ENCODE measurements around the gene DACT2. TPM values are rescaled to one million over a fixed set of nuclear protein-coding genes. Genes with fewer than 3 reads are reported as not detected.

Gene DACT2
- total and polyA plus RNA-seq, 10 of the 15 experiments (the other 5 are each of a cell fraction or from before 2014, with no cell fraction given) = not detected

- no peak for DNase-seq (ENCODE audit: low read depth, low spot score)
- no peak for ATAC-seq
- in situ Hi-C loops (cut with MboI) = no loop called here
- POLR2A ChIA-PET = no interaction called here
- H3K36me3 ChIP-seq (ENCODE audit: control insufficient read depth in 2 of 2, insufficient read depth in 2 of 2, low read length in 1 of 2) = no peaks in the 10 kb centered on the region
- no peak overlapping the region for H2AFZ ChIP-seq (ENCODE audit: control insufficient read depth, low read depth, low read length)
- no peak for FAIRE-seq
- RAD21 ChIA-PET (ENCODE audit: unreplicated experiment) = no interaction called here
- H4K20me1 ChIP-seq (ENCODE audit: control insufficient read depth, insufficient read depth) = no peaks in the 10 kb centered on the region
- H3K9ac ChIP-seq (ENCODE audit: control insufficient read depth, insufficient read depth, low read length) = no peak overlapping the region
- no peak overlapping the region for H3K4me2 ChIP-seq (ENCODE audit: control insufficient read depth, insufficient read depth)
- CTCF ChIA-PET = no interaction called here
- no TSS peak for BruUV-seq (replicated peaks)
- WGBS (ENCODE audit: insufficient coverage, insufficient replicate concordance, low lambda C conversion rate, missing lambda C conversion rate) = 3% methylated on average over 7 of the region's 7 CpGs
- no peaks in the 10 kb centered on the region; the same call in 2 of the 3 replicates for H3K9me3 ChIP-seq (replicated peaks; ENCODE audit: control insufficient read depth, insufficient read depth, low read length)
- no peaks in the 10 kb centered on the region for H3K4me1 ChIP-seq (ENCODE audit: control insufficient read depth, insufficient read depth, low read length)
- no peaks in the 10 kb centered on the region for H3K27me3 ChIP-seq (replicated peaks in 1 of 2; ENCODE audit: control insufficient read depth in 2 of 2, insufficient read depth in 2 of 2, low read length in 1 of 2)
- H3K4me3 ChIP-seq = no peak overlapping the region
- H3K79me2 ChIP-seq (ENCODE audit: control insufficient read depth, insufficient read depth, low read length) = no peaks in the 10 kb centered on the region
- TF ChIP-seq SUZ12 (IDR thresholded peaks at IDR 0.05; ENCODE audit: unreplicated experiment) (no peak), SREBF1 (IDR thresholded peaks at IDR 0.05; ENCODE audit: low read length) (no peak), TCF3 (IDR thresholded peaks at IDR 0.05; ENCODE audit: borderline replicate concordance, insufficient read depth, low read depth, low read length) (no peak), SPI1 (IDR thresholded peaks at IDR 0.05; ENCODE audit: borderline replicate concordance, insufficient read depth, low read depth, low read length) (no peak), MAX (IDR thresholded peaks at IDR 0.05; ENCODE audit: low read depth, low read length) (no peak), PAX5 (IDR thresholded peaks at IDR 0.05; ENCODE audit: borderline replicate concordance, low read depth, low read length) (no peak)
- H3K27ac ChIP-seq (ENCODE audit: control insufficient read depth, insufficient read depth) = no peak overlapping the region
- intact Hi-C loops (cut with micrococcal nuclease; ENCODE audit: unreplicated experiment) = no loop called here
- SMC1A ChIA-PET (ENCODE audit: uncharacterized antibody, unreplicated experiment) = no interaction called here
Measured at GRCh38 chr6:168338777-168339176, 19.2 kb upstream of the DACT2 start.

- in situ Hi-C loops (cut with MboI) = no loop called here
- Histone ChIP-seq H3K9me3 (replicated peaks; ENCODE audit: control insufficient read depth, insufficient read depth, low read length) (no peaks in the 10 kb centered on the region; the same call in 2 of the 3 replicates), H3K4me2 (ENCODE audit: control insufficient read depth, insufficient read depth) (no peak overlapping the region), H3K79me2 (ENCODE audit: control insufficient read depth, insufficient read depth, low read length) (no peaks in the 10 kb centered on the region), H3K36me3 (ENCODE audit: control insufficient read depth in 2 of 2, insufficient read depth in 2 of 2, low read length in 1 of 2) (no peaks in the 10 kb centered on the region), H3K4me1 (ENCODE audit: control insufficient read depth, insufficient read depth, low read length) (no peaks in the 10 kb centered on the region), H2AFZ (ENCODE audit: control insufficient read depth, low read depth, low read length) (no peak overlapping the region), H4K20me1 (ENCODE audit: control insufficient read depth, insufficient read depth) (no peaks in the 10 kb centered on the region), H3K9ac (ENCODE audit: control insufficient read depth, insufficient read depth, low read length) (no peak overlapping the region), H3K4me3 (no peak overlapping the region), H3K27me3 (replicated peaks in 1 of 2; ENCODE audit: control insufficient read depth in 2 of 2, insufficient read depth in 2 of 2, low read length in 1 of 2) (no peaks in the 10 kb centered on the region), H3K27ac (ENCODE audit: control insufficient read depth, insufficient read depth) (no peak overlapping the region)
- no peak for ATAC-seq
- POLR2A ChIA-PET = no interaction called here
- intact Hi-C loops (cut with micrococcal nuclease; ENCODE audit: unreplicated experiment) = no loop called here
- BruUV-seq (replicated peaks) = no TSS peak
- CTCF ChIA-PET = no interaction called here
- 3% methylated on average over 4 of the region's 4 CpGs for WGBS (ENCODE audit: insufficient coverage, insufficient replicate concordance, low lambda C conversion rate, missing lambda C conversion rate)
- SMC1A ChIA-PET (ENCODE audit: uncharacterized antibody, unreplicated experiment) = no interaction called here
- FAIRE-seq = no peak
- DNase-seq (ENCODE audit: low read depth, low spot score) = no peak
- RAD21 ChIA-PET (ENCODE audit: unreplicated experiment) = no interaction called here
- TF ChIP-seq ELK1 (IDR thresholded peaks at IDR 0.05; ENCODE audit: low read depth, low read length) (no peak), TCF12 (IDR thresholded peaks at IDR 0.05; ENCODE audit: low read depth, low read length) (no peak), EED (IDR thresholded peaks at IDR 0.05; ENCODE audit: low read depth) (no peak), TCF3 (IDR thresholded peaks at IDR 0.05; ENCODE audit: borderline replicate concordance, insufficient read depth, low read depth, low read length) (no peak), ZNF207 (IDR thresholded peaks at IDR 0.05; ENCODE audit: borderline replicate concordance) (no peak), STAT1 (conservative IDR thresholded peaks at IDR 0.05) (no peak), NFYB (IDR thresholded peaks at IDR 0.05; ENCODE audit: insufficient read depth, low read depth, low read length) (no peak), MYC (IDR thresholded peaks at IDR 0.05; ENCODE audit: insufficient read depth, insufficient read length, insufficient replicate concordance, low read length, severe bottlenecking) (no peak), GATAD2B (conservative IDR thresholded peaks at IDR 0.05; ENCODE audit: low read depth) (no peak), KAT2A (conservative IDR thresholded peaks at IDR 0.05; ENCODE audit: control insufficient read depth, low read depth, low read length) (no peak), SREBF2 (IDR thresholded peaks at IDR 0.05; ENCODE audit: low read length) (no peak), ASH2L (IDR thresholded peaks at IDR 0.05; ENCODE audit: borderline replicate concordance, low read depth) (no peak), JUNB (IDR thresholded peaks at IDR 0.05) (no peak), FOXM1 (IDR thresholded peaks at IDR 0.05; ENCODE audit: low read depth, low read length) (no peak), LARP7 (IDR thresholded peaks at IDR 0.05) (no peak)
Measured at GRCh38 chr6:168336967-168337366, 17.4 kb upstream of the DACT2 start.
